IMR-90 (cell line): ENCODE data around the gene LIX1.

Source experiments
- CEBPB ChIP-seq: IDR thresholded peaks from 2 replicates; pipeline ENCODE4 v1.6.1; 2012; ENCODE audit warnings: low read depth, low read length, improper control_type of control experiment
- MAFK ChIP-seq: IDR thresholded peaks from 2 replicates; pipeline ENCODE4 v1.6.1; 2012; ENCODE audit warnings: low read depth, low read length, improper control_type of control experiment
- MXI1 ChIP-seq: IDR thresholded peaks from 2 replicates; pipeline ENCODE4 v1.6.1; 2012; ENCODE audit warnings: low read depth, mild to moderate bottlenecking, low read length, moderate library complexity, borderline replicate concordance
- POLR2A ChIP-seq: IDR thresholded peaks from 2 replicates; pipeline ENCODE4 v1.6.1; 2012; ENCODE audit warnings: mild to moderate bottlenecking, low read depth, low read length
- RAD21 ChIP-seq: IDR thresholded peaks from 2 replicates; pipeline ENCODE4 v1.6.1; 2012; ENCODE audit warnings: low read length, improper control_type of control experiment
- RCOR1 ChIP-seq: IDR thresholded peaks from 2 replicates; pipeline ENCODE4 v1.6.1; 2012; ENCODE audit warnings: mild to moderate bottlenecking, low read length, improper control_type of control experiment; ENCODE audit not compliant: insufficient replicate concordance
- RFX5 ChIP-seq: IDR thresholded peaks from 2 replicates; pipeline ENCODE4 v1.8.0; 2012; ENCODE audit warnings: low read depth, mild to moderate bottlenecking, low read length, moderate library complexity
- SMC3 ChIP-seq: fragments of 150-350 bp; IDR thresholded peaks from 2 replicates; pipeline ENCODE4 v1.6.1; 2016; ENCODE audit warnings: low read depth, mild to moderate bottlenecking, antibody characterized with exemption, low read length, moderate library complexity
- TF ChIP-seq, protein P1 (sequence below): conservative IDR thresholded peaks from 2 replicates; pipeline ENCODE4 v1.5.1; 2012; ENCODE audit warnings: mild to moderate bottlenecking, low read depth, low read length, improper control_type of control experiment
- TF ChIP-seq, protein P2 (sequence below): fragments of 150-350 bp; IDR thresholded peaks from 2 replicates; pipeline ENCODE4 v1.6.1; 2017; ENCODE audit warnings: mild to moderate bottlenecking, antibody characterized with exemption, low read length, low read depth
- TF ChIP-seq, protein P3 (sequence below): fragments of 150-350 bp; IDR thresholded peaks from 2 replicates; pipeline ENCODE4 v1.6.1; 2016; ENCODE audit warnings: low read depth, mild to moderate bottlenecking, low read length, moderate library complexity, borderline replicate concordance

DNA sequence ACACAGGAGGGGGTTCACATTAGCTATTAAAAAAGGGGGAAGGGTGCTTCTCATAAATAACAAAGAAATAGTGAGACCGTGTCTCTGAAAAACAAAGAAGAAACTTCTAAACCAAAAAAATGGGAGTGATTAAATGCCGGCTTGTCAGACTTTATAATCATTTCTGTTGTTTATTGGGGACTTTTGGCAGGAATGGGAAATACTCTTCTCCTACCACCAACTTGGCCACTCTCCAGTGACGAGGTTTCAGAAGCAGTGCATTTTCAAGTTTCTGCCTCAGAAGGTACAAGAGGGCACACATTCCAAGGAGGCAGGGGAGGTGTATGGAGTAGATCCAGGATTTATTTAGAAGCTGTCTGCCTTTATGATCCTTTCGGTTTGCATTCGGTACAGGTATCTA is 46.2 kb downstream of the LIX1 start:
- no peak for TF ChIP-seq CEBPB
- TF ChIP-seq MXI1: no peak
- TF ChIP-seq, protein P1, sequence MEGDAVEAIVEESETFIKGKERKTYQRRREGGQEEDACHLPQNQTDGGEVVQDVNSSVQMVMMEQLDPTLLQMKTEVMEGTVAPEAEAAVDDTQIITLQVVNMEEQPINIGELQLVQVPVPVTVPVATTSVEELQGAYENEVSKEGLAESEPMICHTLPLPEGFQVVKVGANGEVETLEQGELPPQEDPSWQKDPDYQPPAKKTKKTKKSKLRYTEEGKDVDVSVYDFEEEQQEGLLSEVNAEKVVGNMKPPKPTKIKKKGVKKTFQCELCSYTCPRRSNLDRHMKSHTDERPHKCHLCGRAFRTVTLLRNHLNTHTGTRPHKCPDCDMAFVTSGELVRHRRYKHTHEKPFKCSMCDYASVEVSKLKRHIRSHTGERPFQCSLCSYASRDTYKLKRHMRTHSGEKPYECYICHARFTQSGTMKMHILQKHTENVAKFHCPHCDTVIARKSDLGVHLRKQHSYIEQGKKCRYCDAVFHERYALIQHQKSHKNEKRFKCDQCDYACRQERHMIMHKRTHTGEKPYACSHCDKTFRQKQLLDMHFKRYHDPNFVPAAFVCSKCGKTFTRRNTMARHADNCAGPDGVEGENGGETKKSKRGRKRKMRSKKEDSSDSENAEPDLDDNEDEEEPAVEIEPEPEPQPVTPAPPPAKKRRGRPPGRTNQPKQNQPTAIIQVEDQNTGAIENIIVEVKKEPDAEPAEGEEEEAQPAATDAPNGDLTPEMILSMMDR: no peak
- TF ChIP-seq, protein P2, sequence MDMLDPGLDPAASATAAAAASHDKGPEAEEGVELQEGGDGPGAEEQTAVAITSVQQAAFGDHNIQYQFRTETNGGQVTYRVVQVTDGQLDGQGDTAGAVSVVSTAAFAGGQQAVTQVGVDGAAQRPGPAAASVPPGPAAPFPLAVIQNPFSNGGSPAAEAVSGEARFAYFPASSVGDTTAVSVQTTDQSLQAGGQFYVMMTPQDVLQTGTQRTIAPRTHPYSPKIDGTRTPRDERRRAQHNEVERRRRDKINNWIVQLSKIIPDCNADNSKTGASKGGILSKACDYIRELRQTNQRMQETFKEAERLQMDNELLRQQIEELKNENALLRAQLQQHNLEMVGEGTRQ: no peak
- TF ChIP-seq POLR2A: no peak
- TF ChIP-seq, protein P3, sequence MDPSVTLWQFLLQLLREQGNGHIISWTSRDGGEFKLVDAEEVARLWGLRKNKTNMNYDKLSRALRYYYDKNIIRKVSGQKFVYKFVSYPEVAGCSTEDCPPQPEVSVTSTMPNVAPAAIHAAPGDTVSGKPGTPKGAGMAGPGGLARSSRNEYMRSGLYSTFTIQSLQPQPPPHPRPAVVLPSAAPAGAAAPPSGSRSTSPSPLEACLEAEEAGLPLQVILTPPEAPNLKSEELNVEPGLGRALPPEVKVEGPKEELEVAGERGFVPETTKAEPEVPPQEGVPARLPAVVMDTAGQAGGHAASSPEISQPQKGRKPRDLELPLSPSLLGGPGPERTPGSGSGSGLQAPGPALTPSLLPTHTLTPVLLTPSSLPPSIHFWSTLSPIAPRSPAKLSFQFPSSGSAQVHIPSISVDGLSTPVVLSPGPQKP: no peak
- no peak for TF ChIP-seq RFX5
- no peak for TF ChIP-seq RCOR1
- no peak for TF ChIP-seq SMC3
- TF ChIP-seq RAD21: no peak
- TF ChIP-seq MAFK: no peak
